Cardiac fibroblast (primary cell): ENCODE measurements around the gene SYN1.

Experiments
- DNase-seq, 2 donors: peaks; one replicate each; pipeline versions ENCODE4 v3.0.0 to v3.0.0-alpha.2; 2010; ENCODE audit warnings: low read depth in 2 of 2
- H3K4me3 ChIP-seq, 2 donors: replicated peaks in 1 of 2; 1 replicate in 1 of 2; 2 replicates in 1 of 2; pipeline ENCODE4 v1.5.1; 2011; ENCODE audit warnings: low read depth in 2 of 2, low read length in 2 of 2, mild to moderate bottlenecking in 2 of 2, moderate library complexity in 1 of 2
- CTCF ChIP-seq: IDR thresholded peaks from one replicate; pipeline ENCODE4 v1.5.1; 2011; ENCODE audit warnings: low read depth, mild to moderate bottlenecking, low read length, inconsistent platforms

SYN1 gene

GRCh38 chrX:47539860-47540259 lies 79.8 kb downstream of the SYN1 start:
- no peak for TF ChIP-seq CTCF
- DNase-seq, result no peak
- no peak overlapping the region for H3K4me3 ChIP-seq

- TF ChIP-seq CTCF, result no peak
- no peak for DNase-seq
- no peak overlapping the region for H3K4me3 ChIP-seq
Measured at GRCh38 chrX:47530049-47530448, 89.6 kb downstream of the SYN1 start.

- no peak for TF ChIP-seq CTCF
- no peak overlapping the region for H3K4me3 ChIP-seq
- no peak for DNase-seq
Measured at GRCh38 chrX:47529548-47529947, 90.1 kb downstream of the SYN1 start.

DNA sequence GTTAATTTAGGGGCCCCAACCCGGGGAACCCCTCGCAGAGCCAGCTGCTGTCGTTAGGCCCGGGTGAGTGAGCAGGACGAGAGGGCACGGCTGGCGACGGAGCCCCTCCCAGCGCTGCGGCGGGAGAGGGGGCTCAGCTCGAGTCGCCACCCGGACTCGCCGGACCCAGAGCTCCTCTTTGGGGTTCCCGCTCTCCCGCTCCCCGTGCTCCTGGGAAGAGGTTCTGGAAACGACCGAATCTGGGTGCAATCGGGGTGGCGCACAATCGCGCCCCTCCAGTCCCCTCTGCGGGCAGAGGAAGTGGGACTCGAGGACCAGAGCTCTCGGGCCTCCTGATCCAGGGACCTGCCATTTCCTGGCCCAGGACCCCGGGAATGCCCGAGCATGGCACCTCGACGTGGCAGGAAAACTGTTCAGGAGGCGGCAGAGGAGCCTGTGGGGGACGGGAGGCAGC lies 95.9 kb downstream of the SYN1 start:
- H3K4me3 ChIP-seq, result peak overlapping the region; percentile 58 to 64
- no peak for TF ChIP-seq CTCF
- DNase-seq, result no peak

- peak; percentile 71 to 77 for DNase-seq
- H3K4me3 ChIP-seq, result peak overlapping the region; percentile 58 to 64
- peak; percentile 62 for TF ChIP-seq CTCF
Measured at GRCh38 chrX:47523297-47523696, 96.4 kb downstream of the SYN1 start.
